ENCODE results near the gene RAD54L2. TPM values are rescaled to one million over a fixed set of nuclear protein-coding genes. Genes with fewer than 3 reads are reported as not detected.
A peak's percentile ranks its signal among the peaks of the same experiment; 100 is the strongest.
"Not testable (repeated sequence)": the region's sequence is repeated elsewhere in the genome, so short reads cannot be mapped to it uniquely, and the experiment has no call there.

The RAD54L2 gene
- total and polyA plus RNA-seq, 2 of the 4 experiments (the other 2 are of a cell fraction) = 6.8 to 24.2 TPM

DNA sequence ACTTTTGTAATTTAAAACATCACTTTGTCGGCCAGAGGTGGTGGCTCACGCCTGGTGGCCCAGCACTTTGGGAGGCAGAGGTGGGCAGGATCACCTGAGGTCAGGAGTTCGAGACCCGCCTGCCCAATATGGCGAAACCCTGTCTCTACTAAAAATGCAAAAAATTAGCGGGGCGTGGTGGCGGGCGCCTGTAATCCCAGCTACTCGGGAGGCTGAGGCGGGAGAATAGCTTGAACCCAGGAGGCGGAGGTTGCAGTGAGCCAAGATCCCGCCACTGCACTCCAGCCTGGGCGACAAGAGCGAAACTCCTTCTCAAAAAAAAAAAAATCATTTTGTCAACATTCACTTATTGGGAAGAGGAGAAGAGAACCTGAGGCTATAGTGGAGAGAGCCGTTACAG is 888 bp upstream of the RAD54L2 start:
- H3K9me1 ChIP-seq (ENCODE audit: insufficient read depth, low read length); H2BK15ac ChIP-seq (ENCODE audit: low read depth, low read length); DNase-seq; H2BK20ac ChIP-seq (ENCODE audit: low read depth, low read length); H2AK5ac ChIP-seq (ENCODE audit: low read depth, low read length); H3K9me3 ChIP-seq (ENCODE audit: control insufficient read depth, insufficient read depth, low read length); H3K18ac ChIP-seq (ENCODE audit: low read depth, low read length); in situ Hi-C loops (cut with MboI; ENCODE audit: low sequenced_read_pairs); H3K36me3 ChIP-seq (ENCODE audit: control insufficient read depth, insufficient read depth, low read length); BruUV-seq (replicated peaks); ATAC-seq (ENCODE audit: low read depth); H3K4me1 ChIP-seq (ENCODE audit: control insufficient read depth, insufficient read depth, low read length); H3K27me3 ChIP-seq (ENCODE audit: control insufficient read depth, insufficient read depth, low read length); dilution Hi-C loops (cut with HindIII; ENCODE audit: low sequenced_read_pairs, unreplicated experiment): not testable (repeated sequence)
- ChIA-PET POLR2A (ENCODE audit: unreplicated experiment) (interaction anchor here (0.5 kb wide), 1 partner anchor 1003 kb away, joined by 14 read pairs; no protein-coding TSS in a partner anchor), CTCF (interaction anchor here (0.9 kb wide), 1 partner anchor 14 kb away, joined by 3 read pairs; no protein-coding TSS in a partner anchor)
- peak overlapping the region; percentile 65; the same call in 1 of the 2 replicates for H4K91ac ChIP-seq (ENCODE audit: insufficient read depth, low read depth, low read length)
- intact Hi-C loops (cut with micrococcal nuclease) = loop anchor here (1.0 to 5.0 kb wide), 3 partner anchors 35 to 134 kb away; partner anchors contain the start of gene TEX264
- peak overlapping the region; percentile 67 for H2BK5ac ChIP-seq (ENCODE audit: low read depth, low read length, poor library complexity, severe bottlenecking)
- H4K8ac ChIP-seq (ENCODE audit: low read depth in 2 of 2, low read length in 2 of 2) = peak overlapping the region; percentile 83 to 94; a peak in 3 of 4 replicates
- peak overlapping the region; percentile 64; the same call in 1 of the 2 replicates for H3K56ac ChIP-seq (ENCODE audit: extremely low read depth, insufficient read depth, low read length)
- peak overlapping the region; percentile 75 for H3K9ac ChIP-seq (ENCODE audit: low read depth, low read length)
- peak overlapping the region; percentile 66 for H2BK120ac ChIP-seq (ENCODE audit: low read depth, low read length)
- 96% methylated on average over 7 of the region's 16 CpGs; no CpG with 5 or more reads in 1 of the 2 experiments for WGBS, 2 experiments (ENCODE audit: extremely low coverage in 2 of 2, insufficient read length in 1 of 2)
- H3K23ac ChIP-seq (ENCODE audit: low read depth, low read length) = peak overlapping the region; percentile 68
- H2AK9ac ChIP-seq (replicated peaks; ENCODE audit: low read depth, low read length, poor library complexity) = peak overlapping the region; percentile 65
- peak overlapping the region; percentile 63 for H3K4me3 ChIP-seq (ENCODE audit: insufficient read depth, low read depth, low read length)
- peak overlapping the region; percentile 91 for H3K4me2 ChIP-seq (ENCODE audit: low read depth, low read length)
- H4K5ac ChIP-seq (ENCODE audit: low read depth, low read length) = peak overlapping the region; percentile 38; the same call in 1 of the 2 replicates
- peaks cover 6 to 28% of the 10 kb centered on the region in 2 experiments for H3K79me1 ChIP-seq (ENCODE audit: low read depth in 1 of 2, low read length in 2 of 2)
- H4K20me1 ChIP-seq (ENCODE audit: insufficient read depth, low read length) = peaks cover 18% of the 10 kb centered on the region
- H2AFZ ChIP-seq (replicated peaks; ENCODE audit: low read length, poor library complexity) = peak overlapping the region; percentile 98
- H3K4ac ChIP-seq (ENCODE audit: low read depth, low read length) = peak overlapping the region; percentile 76; the same call in 1 of the 2 replicates
- peak overlapping the region; percentile 49 for H3K27ac ChIP-seq (ENCODE audit: insufficient read depth, low read length)
- peak overlapping the region; percentile 14 for H3K14ac ChIP-seq (replicated peaks; ENCODE audit: low read depth, low read length)
